A673 (cell line): ENCODE results near the gene TERT.

Experiments
- EZH2 ChIP-seq: fragments of 200-600 bp; sonication (generic); IDR thresholded peaks from 2 replicates; pipeline ENCODE4 v1.6.1; 2017; ENCODE audit warnings: borderline replicate concordance, low read depth, mild to moderate bottlenecking, mixed read lengths, antibody characterized with exemption, low read length; ENCODE audit not compliant: poor library complexity, severe bottlenecking
- TF ChIP-seq, protein P1 (sequence below): fragments of 300-800, 200-600 bp; sonication (generic); conservative IDR thresholded peaks from 2 replicates; pipeline ENCODE4 v1.5.1; 2017; ENCODE audit warnings: low read depth, mild to moderate bottlenecking, antibody characterized with exemption, low read length, moderate library complexity, mixed read lengths

- TF ChIP-seq, protein P1, sequence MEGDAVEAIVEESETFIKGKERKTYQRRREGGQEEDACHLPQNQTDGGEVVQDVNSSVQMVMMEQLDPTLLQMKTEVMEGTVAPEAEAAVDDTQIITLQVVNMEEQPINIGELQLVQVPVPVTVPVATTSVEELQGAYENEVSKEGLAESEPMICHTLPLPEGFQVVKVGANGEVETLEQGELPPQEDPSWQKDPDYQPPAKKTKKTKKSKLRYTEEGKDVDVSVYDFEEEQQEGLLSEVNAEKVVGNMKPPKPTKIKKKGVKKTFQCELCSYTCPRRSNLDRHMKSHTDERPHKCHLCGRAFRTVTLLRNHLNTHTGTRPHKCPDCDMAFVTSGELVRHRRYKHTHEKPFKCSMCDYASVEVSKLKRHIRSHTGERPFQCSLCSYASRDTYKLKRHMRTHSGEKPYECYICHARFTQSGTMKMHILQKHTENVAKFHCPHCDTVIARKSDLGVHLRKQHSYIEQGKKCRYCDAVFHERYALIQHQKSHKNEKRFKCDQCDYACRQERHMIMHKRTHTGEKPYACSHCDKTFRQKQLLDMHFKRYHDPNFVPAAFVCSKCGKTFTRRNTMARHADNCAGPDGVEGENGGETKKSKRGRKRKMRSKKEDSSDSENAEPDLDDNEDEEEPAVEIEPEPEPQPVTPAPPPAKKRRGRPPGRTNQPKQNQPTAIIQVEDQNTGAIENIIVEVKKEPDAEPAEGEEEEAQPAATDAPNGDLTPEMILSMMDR = no peak
- no peak for TF ChIP-seq EZH2
Measured at GRCh38 chr5:1325870-1326531, 31.1 kb upstream of the TERT start.
